HepG2 (cell line): ENCODE results near the gene TMC8. TPM values are rescaled to one million over a fixed set of nuclear protein-coding genes. Genes with fewer than 3 reads are reported as not detected.
A peak's percentile ranks its signal among the peaks of the same experiment; 100 is the strongest.

Experiments
- ATAC-seq: fragments of 200-7000 bp; cut with Tn5 transposase; 3 replicates; pipeline ENCODE4 v1.9.1; 2020; ENCODE audit warnings: mild to moderate bottlenecking, moderate library complexity
- BruUV-seq: library from RNA; stranded (reverse); fragments of 400-500 nt; replicated peaks from 2 replicates; lab custom pipeline; 2021; lab: Mats Ljungman, UMichigan
- CTCF ChIA-PET: fragments of 300-600 bp; formaldehyde crosslinking; extraction: SDS; loops from one replicate; lab custom pipeline; 2021; ENCODE audit warnings: low total read pairs, inconsistent platforms, low intra/inter-chr PET ratio; lab: Yijun Ruan, JAX
- POLR2A ChIA-PET: fragments of 350-600 bp; sonication (Branson Sonifier 250); formaldehyde crosslinking; loops from one replicate; lab custom pipeline; 2020; ENCODE audit warnings: antibody characterized with exemption, inconsistent platforms; lab: Yijun Ruan, JAX
- DNase-seq: peaks from one replicate; pipeline ENCODE4 v3.0.0-alpha.2; 2015; ENCODE audit warnings: low spot score
- FAIRE-seq: peaks from 3 replicates; lab custom pipeline; 2011; peaks lifted over from hg19 to GRCh38; lab: Jason Lieb, UNC
- H2AFZ ChIP-seq: one replicate; pipeline ENCODE4 v1.6.1; 2011; ENCODE audit warnings: low read length, inconsistent platforms
- H3K27ac ChIP-seq: fragments of 300-600 bp; 3 replicates; pipeline ENCODE4 v1.8.0; 2011; ENCODE audit warnings: mixed run types, mild to moderate bottlenecking, mixed read lengths, low read length, inconsistent platforms; ENCODE audit not compliant: insufficient read depth; ENCODE audit errors: extremely low read length
- H3K27me3 ChIP-seq, 2 experiments: fragments of 200-600 bp in 1 of 2; 2 replicates in 1 of 2; 3 replicates in 1 of 2; pipeline versions ENCODE4 v1.6.0 to v1.8.0; 2011; ENCODE audit warnings: low read length in 2 of 2, mild to moderate bottlenecking in 2 of 2, moderate library complexity in 2 of 2, inconsistent platforms in 1 of 2; ENCODE audit not compliant: insufficient read depth in 2 of 2, control insufficient read depth in 1 of 2
- H3K36me3 ChIP-seq, 2 experiments: fragments of 200-600 bp in 1 of 2; replicated peaks in 1 of 2; 2 replicates in 1 of 2; 3 replicates in 1 of 2; pipeline versions ENCODE4 v1.5.1 to v1.8.0; 2011; ENCODE audit warnings: low read length in 2 of 2, inconsistent platforms in 1 of 2; ENCODE audit not compliant: insufficient read depth in 2 of 2, control insufficient read depth in 1 of 2
- H3K4me1 ChIP-seq: 2 replicates; pipeline ENCODE4 v1.5.1; 2012; ENCODE audit warnings: low read length, inconsistent platforms; ENCODE audit not compliant: insufficient read depth
- H3K4me2 ChIP-seq: 2 replicates; pipeline ENCODE4 v1.6.0; 2011; ENCODE audit warnings: low read depth, low read length, inconsistent platforms
- H3K4me3 ChIP-seq, 3 experiments: fragments of 200-600 bp in 1 of 3; sonication (generic), shearing (Covaris generic) in 1 of 3; replicated peaks in 1 of 3; 2 replicates each; pipeline ENCODE4 v1.5.1; 2011 to 2016; ENCODE audit warnings: low read length in 3 of 3, inconsistent platforms in 2 of 3, low read depth in 2 of 3, mild to moderate bottlenecking in 2 of 3, control low read depth in 1 of 3, mixed read lengths in 1 of 3; ENCODE audit not compliant: insufficient read depth in 1 of 3
- H3K79me2 ChIP-seq: one replicate; pipeline ENCODE4 v1.6.1; 2011; ENCODE audit warnings: low read length, inconsistent platforms; ENCODE audit not compliant: insufficient read depth
- H3K9ac ChIP-seq: 2 replicates; pipeline ENCODE4 v1.6.0; 2011; ENCODE audit warnings: mild to moderate bottlenecking, low read depth, low read length, inconsistent platforms; ENCODE audit not compliant: insufficient read depth
- H3K9me3 ChIP-seq: 2 replicates; pipeline ENCODE4 v1.5.1; 2012; ENCODE audit warnings: mild to moderate bottlenecking, low read length
- H4K20me1 ChIP-seq: 2 replicates; pipeline ENCODE4 v1.6.0; 2011; ENCODE audit warnings: inconsistent platforms, mild to moderate bottlenecking, low read length, moderate library complexity; ENCODE audit not compliant: insufficient read depth
- POLR2AphosphoS5 ChIP-seq: IDR thresholded peaks from 2 replicates; pipeline ENCODE4 v1.6.1; 2012; ENCODE audit warnings: low read depth, low read length
- YY1 ChIP-seq: IDR thresholded peaks from 2 replicates; pipeline ENCODE4 v1.6.1; 2011; ENCODE audit warnings: low read length, low read depth, moderate library complexity, mild to moderate bottlenecking; ENCODE audit not compliant: insufficient read depth, insufficient replicate concordance
- ZC3H4 ChIP-seq: sonication (generic); formaldehyde crosslinking; IDR thresholded peaks from 2 replicates; pipeline ENCODE4 v1.4.0; 2020; ENCODE audit warnings: missing genetic modification reagents, borderline replicate concordance
- WGBS: methylation state at CpG from one replicate; pipeline ENCODE4 v1.1.6; 2017; ENCODE audit warnings: low lambda C conversion rate; 5-methylcytosine and 5-hydroxymethylcytosine counted together
- in situ Hi-C: cut with HindIII; loops from 2 replicates; pipeline ENCODE4 v1.10.0; 2017; ENCODE audit warnings: low pct_unique_long_range_greater_than_20kb; ENCODE audit not compliant: extremely low pct_ligation_motif_present
- intact Hi-C: fragments of 100-400 bp; cut with micrococcal nuclease; formaldehyde crosslinking; loops from one replicate; pipeline ENCODE4 v1.10.0; 2022; ENCODE audit not compliant: unreplicated experiment
- polyA plus RNA-seq, 8 experiments: library from polyadenylated mRNA; depleted of rRNA in 3 of 8; stranded (reverse) in 7 of 8; unstranded in 1 of 8; fragments of >200 nt; fragmentation: Illumina TruSeq in 4 of 8; extraction: Trizol in 4 of 8; gene quantifications; 2 replicates each; pipeline versions ENCODE4 v1.2.1 to v1.2.3, GENCODE V29; 2011 to 2016; ENCODE audit warnings: low read depth in 4 of 8, missing spikeins in 1 of 8, mixed read lengths in 1 of 8; ENCODE audit not compliant: insufficient read depth in 1 of 8
- total RNA-seq, 5 experiments: library from RNA; depleted of rRNA; stranded (reverse); fragments of >200 nt; fragmentation: Illumina TruSeq; extraction: Trizol; gene quantifications; 2 replicates each; pipeline ENCODE4 v1.2.3, GENCODE V29; 2016; ENCODE audit warnings: low read depth in 1 of 5
- TF ChIP-seq, protein P1 (sequence below): sonication (generic); formaldehyde crosslinking; IDR thresholded peaks from 2 replicates; pipeline ENCODE4 v1.8.0; 2022; ENCODE audit warnings: missing genetic modification reagents, mild to moderate bottlenecking, moderate library complexity, borderline replicate concordance

Gene TMC8
- total and polyA plus RNA-seq, 2 of the 13 experiments (the other 11 are each of a cell fraction or from before 2014, with no cell fraction given): 0.53 to 7.8 TPM

DNA sequence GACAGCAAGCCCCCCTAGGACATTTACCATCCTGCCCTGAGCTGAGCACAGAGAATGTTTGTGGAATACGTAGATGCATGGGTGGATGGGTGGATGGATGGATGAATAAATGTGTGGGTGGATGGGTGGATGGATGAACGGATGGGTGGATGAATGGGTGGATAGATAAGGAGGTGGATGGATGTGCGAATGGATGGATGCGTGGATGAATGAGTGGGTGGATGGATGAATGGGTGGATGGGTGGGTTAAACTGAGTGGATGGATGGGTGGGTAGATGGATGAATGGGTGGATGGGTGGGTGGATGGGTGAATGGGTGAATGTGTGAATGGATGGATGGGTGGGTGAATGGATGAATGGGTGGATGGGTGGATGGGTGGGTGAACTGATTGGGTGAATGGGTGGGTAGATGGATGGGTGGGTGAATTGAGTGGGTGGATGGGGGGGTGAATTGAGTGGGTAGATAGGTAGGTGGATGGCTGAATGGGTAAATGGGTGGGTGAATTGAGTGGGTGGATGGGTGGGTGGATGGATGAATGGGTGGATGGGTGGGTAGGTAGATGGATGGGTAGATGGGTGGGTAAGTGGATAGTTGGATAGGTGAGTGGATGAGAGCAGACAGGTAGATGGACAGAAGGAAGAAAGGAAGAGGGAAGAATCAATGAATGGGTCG is 7.2 kb upstream of the TMC8 start:
- H3K4me3 ChIP-seq: no peak overlapping the region
- ChIA-PET POLR2A (interaction anchor here (1.0 to 1.1 kb wide), 2 partner anchors 46 to 65 kb away, joined by 3 read pairs; no protein-coding TSS in a partner anchor), CTCF (no interaction called here)
- no peak overlapping the region for H2AFZ ChIP-seq
- no peaks in the 10 kb centered on the region for H3K27me3 ChIP-seq
- H3K9me3 ChIP-seq: no peaks in the 10 kb centered on the region
- no peak overlapping the region for H3K27ac ChIP-seq
- intact Hi-C loops: no loop called here
- H3K79me2 ChIP-seq: peaks cover 19% of the 10 kb centered on the region
- in situ Hi-C loops: no loop called here
- no peak for DNase-seq
- no peak overlapping the region for H3K4me2 ChIP-seq
- FAIRE-seq: no peak
- H3K9ac ChIP-seq: no peak overlapping the region
- WGBS: 97% methylated on average over 5 of the region's 5 CpGs
- H3K36me3 ChIP-seq: peaks cover 42 to 57% of the 10 kb centered on the region in 2 experiments; a peak in 4 of 5 replicates
- H3K4me1 ChIP-seq: peaks cover 25% of the 10 kb centered on the region
- H4K20me1 ChIP-seq: peaks cover 11% of the 10 kb centered on the region; the same call in 1 of the 2 replicates
- TF ChIP-seq, protein P1, sequence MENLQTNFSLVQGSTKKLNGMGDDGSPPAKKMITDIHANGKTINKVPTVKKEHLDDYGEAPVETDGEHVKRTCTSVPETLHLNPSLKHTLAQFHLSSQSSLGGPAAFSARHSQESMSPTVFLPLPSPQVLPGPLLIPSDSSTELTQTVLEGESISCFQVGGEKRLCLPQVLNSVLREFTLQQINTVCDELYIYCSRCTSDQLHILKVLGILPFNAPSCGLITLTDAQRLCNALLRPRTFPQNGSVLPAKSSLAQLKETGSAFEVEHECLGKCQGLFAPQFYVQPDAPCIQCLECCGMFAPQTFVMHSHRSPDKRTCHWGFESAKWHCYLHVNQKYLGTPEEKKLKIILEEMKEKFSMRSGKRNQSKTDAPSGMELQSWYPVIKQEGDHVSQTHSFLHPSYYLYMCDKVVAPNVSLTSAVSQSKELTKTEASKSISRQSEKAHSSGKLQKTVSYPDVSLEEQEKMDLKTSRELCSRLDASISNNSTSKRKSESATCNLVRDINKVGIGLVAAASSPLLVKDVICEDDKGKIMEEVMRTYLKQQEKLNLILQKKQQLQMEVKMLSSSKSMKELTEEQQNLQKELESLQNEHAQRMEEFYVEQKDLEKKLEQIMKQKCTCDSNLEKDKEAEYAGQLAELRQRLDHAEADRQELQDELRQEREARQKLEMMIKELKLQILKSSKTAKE: 0 out of 2 replicates have a peak, but pooled peaks have one; percentile 14
- TF ChIP-seq POLR2AphosphoS5 (0 out of 2 replicates have a peak, but pooled peaks have one; percentile 30), YY1 (no peak), ZC3H4 (CRISPR knock-in tag) (no peak)
- ATAC-seq: no peak
- BruUV-seq: no TSS peak
